HCT116 (cell line): ENCODE measurements around the gene RNF166. TPM values are rescaled to one million over a fixed set of nuclear protein-coding genes. Genes with fewer than 3 reads are reported as not detected.

Source experiments
- ATAC-seq: fragments of 200-7000 bp; cut with Tn5 transposase; 2 replicates; pipeline ENCODE4 v1.9.1; 2020; ENCODE audit warnings: mild to moderate bottlenecking, moderate library complexity
- Bru-seq: library from RNA; stranded (reverse); fragments of 400-500 nt; gene quantifications from one replicate; lab custom pipeline; 2021; lab: Mats Ljungman, UMichigan
- BruChase-seq, 2 experiments: library from RNA; stranded (reverse); fragments of 400-500 nt; gene quantifications; one replicate each; lab custom pipeline; 2021; lab: Mats Ljungman, UMichigan
- BruUV-seq: library from RNA; stranded (reverse); fragments of 400-500 nt; replicated peaks from 2 replicates; lab custom pipeline; 2021; lab: Mats Ljungman, UMichigan
- CTCF ChIA-PET: fragments of 300-600 bp; sonication (Branson Sonifier 250); formaldehyde crosslinking; loops from one replicate; lab custom pipeline; 2021; ENCODE audit warnings: antibody characterized with exemption; lab: Charles Lee
- POLR2A ChIA-PET: fragments of 300-600, 350-600 bp; sonication (Branson Sonifier 250); formaldehyde crosslinking; loops from one replicate; lab custom pipeline; 2021; ENCODE audit warnings: antibody characterized with exemption; lab: Charles Lee
- RAD21 ChIA-PET, 2 experiments: fragments of 300-600 bp; sonication (Branson Sonifier 250); formaldehyde crosslinking; loops; one replicate each; lab custom pipeline; 2023; ENCODE audit warnings: low total read pairs in 2 of 2; ENCODE audit not compliant: uncharacterized antibody in 2 of 2, unreplicated experiment in 2 of 2, low non-redundant PET in 1 of 2; lab: Charles Lee
- DNase-seq: peaks from one replicate; pipeline ENCODE4 v3.0.0-alpha.2; 2010; ENCODE audit warnings: low read depth, low spot score
- H2AFZ ChIP-seq: fragments of 200-600 bp; shearing (Covaris generic), sonication (generic); 2 replicates; pipeline ENCODE4 v1.6.1; 2017; ENCODE audit warnings: low read depth, mixed run types, mixed read lengths, antibody characterized with exemption, low read length; ENCODE audit not compliant: poor library complexity, severe bottlenecking
- H3K27ac ChIP-seq: 2 replicates; pipeline ENCODE4 v1.5.1; 2012; ENCODE audit warnings: low read depth, low read length
- H3K27me3 ChIP-seq: fragments of 200-600 bp; sonication (generic); 2 replicates; pipeline ENCODE4 v1.6.1; 2016; ENCODE audit warnings: mixed run types, low read length, mixed read lengths; ENCODE audit not compliant: insufficient read depth
- H3K36me3 ChIP-seq, 2 experiments: fragments of 200-500 bp in 1 of 2; fragments of 200-600 bp in 1 of 2; sonication (Bioruptor generic) in 1 of 2; sonication (generic) in 1 of 2; 2 replicates each; pipeline versions ENCODE4 v1.5.1 to v1.6.1; 2014 to 2016; ENCODE audit warnings: low read length in 2 of 2, inconsistent platforms in 1 of 2, mixed read lengths in 1 of 2, mixed run types in 1 of 2; ENCODE audit not compliant: insufficient read depth in 2 of 2, control insufficient read depth in 1 of 2
- H3K4me1 ChIP-seq, 2 experiments: fragments of 200-600 bp in 1 of 2; sonication (generic) in 1 of 2; 2 replicates each; pipeline versions ENCODE4 v1.5.1 to v1.6.1; 2012 to 2017; ENCODE audit warnings: low read length in 2 of 2, inconsistent platforms in 1 of 2, mild to moderate bottlenecking in 1 of 2, mixed read lengths in 1 of 2, mixed run types in 1 of 2, moderate library complexity in 1 of 2; ENCODE audit not compliant: insufficient read depth in 2 of 2, control insufficient read depth in 1 of 2
- H3K4me2 ChIP-seq: fragments of 200-600 bp; sonication (generic); 2 replicates; pipeline ENCODE4 v1.6.1; 2017; ENCODE audit warnings: mixed run types, low read length, mixed read lengths
- H3K4me3 ChIP-seq, 2 experiments: fragments of 200-600 bp in 1 of 2; sonication (generic) in 1 of 2; replicated peaks in 1 of 2; 2 replicates each; pipeline ENCODE4 v1.5.1; 2011 to 2016; ENCODE audit warnings: low read length in 2 of 2, control low read depth in 1 of 2, low read depth in 1 of 2, mild to moderate bottlenecking in 1 of 2, mixed read lengths in 1 of 2, mixed run types in 1 of 2
- H3K79me2 ChIP-seq: fragments of 200-600 bp; sonication (generic); 2 replicates; pipeline ENCODE4 v1.6.1; 2017; ENCODE audit warnings: mild to moderate bottlenecking, mixed run types, low read length, moderate library complexity, mixed read lengths; ENCODE audit not compliant: insufficient read depth
- H3K9ac ChIP-seq: fragments of 200-600 bp; sonication (generic); 2 replicates; pipeline ENCODE4 v1.6.1; 2016; ENCODE audit warnings: low read length, mixed read lengths
- H3K9me2 ChIP-seq: fragments of 200-600 bp; sonication (generic), shearing (Covaris generic); 2 replicates; pipeline ENCODE4 v1.6.1; 2017; ENCODE audit warnings: mixed run types, mild to moderate bottlenecking, moderate library complexity; ENCODE audit not compliant: insufficient read depth
- H3K9me3 ChIP-seq, 2 experiments: fragments of 200-500 bp in 1 of 2; fragments of 200-600 bp in 1 of 2; sonication (Bioruptor generic) in 1 of 2; sonication (generic) in 1 of 2; 2 replicates each; pipeline ENCODE4 v1.6.1; 2014 to 2017; ENCODE audit warnings: low read length in 2 of 2, mixed read lengths in 2 of 2, inconsistent platforms in 1 of 2, low read depth in 1 of 2, mild to moderate bottlenecking in 1 of 2, mixed run types in 1 of 2, moderate library complexity in 1 of 2; ENCODE audit not compliant: control insufficient read depth in 1 of 2, insufficient read depth in 1 of 2
- H4K20me1 ChIP-seq: fragments of 200-600 bp; sonication (generic), shearing (Covaris generic); 2 replicates; pipeline ENCODE4 v1.6.1; 2017; ENCODE audit warnings: mixed run types, mild to moderate bottlenecking, moderate library complexity; ENCODE audit not compliant: insufficient read depth
- EGR1 ChIP-seq: IDR thresholded peaks from 2 replicates; pipeline ENCODE4 v1.6.1; 2012; ENCODE audit warnings: low read depth
- ELF1 ChIP-seq: IDR thresholded peaks from 2 replicates; pipeline ENCODE4 v1.6.1; 2012; ENCODE audit warnings: low read depth, borderline replicate concordance
- EZH2 ChIP-seq: fragments of 200-600 bp; sonication (generic); IDR thresholded peaks from 2 replicates; pipeline ENCODE4 v1.6.1; 2017; ENCODE audit warnings: antibody characterized with exemption, mixed run types
- EZH2phosphoT487 ChIP-seq: fragments of 200-600 bp; IDR thresholded peaks from 2 replicates; pipeline ENCODE4 v1.6.1; 2018; ENCODE audit warnings: antibody characterized with exemption, borderline replicate concordance
- FOSL1 ChIP-seq: IDR thresholded peaks from 2 replicates; pipeline ENCODE4 v1.6.1; 2012; ENCODE audit warnings: low read depth
- POLR2A ChIP-seq: IDR thresholded peaks from 2 replicates; pipeline ENCODE4 v1.7.0; 2011; ENCODE audit warnings: borderline replicate concordance; ENCODE audit not compliant: insufficient read depth, insufficient read length; ENCODE audit errors: extremely low read depth
- POLR2AphosphoS5 ChIP-seq: IDR thresholded peaks from 2 replicates; pipeline ENCODE4 v1.6.1; 2011; ENCODE audit warnings: mild to moderate bottlenecking, low read depth, low read length, moderate library complexity
- SIN3A ChIP-seq: IDR thresholded peaks from 2 replicates; pipeline ENCODE4 v1.6.1; 2012; ENCODE audit warnings: low read depth
- SP1 ChIP-seq: IDR thresholded peaks from 2 replicates; pipeline ENCODE4 v1.6.1; 2012; ENCODE audit warnings: low read depth
- YY1 ChIP-seq: IDR thresholded peaks from 2 replicates; pipeline ENCODE4 v1.6.1; 2011; ENCODE audit warnings: low read length, low read depth, moderate library complexity, mild to moderate bottlenecking; ENCODE audit not compliant: insufficient replicate concordance; ENCODE audit errors: extremely low read depth
- ZNF274 ChIP-seq: fragments of 200-500 bp; sonication (Bioruptor generic); IDR thresholded peaks from 2 replicates; pipeline ENCODE4 v1.6.1; 2014; ENCODE audit warnings: mild to moderate bottlenecking, low read depth, low read length, inconsistent platforms
- intact Hi-C: fragments of 100-400 bp; cut with micrococcal nuclease; formaldehyde crosslinking; loops from 2 replicates; pipeline ENCODE4 v1.10.0; 2022
- long read RNA-seq: library from polyadenylated mRNA; unstranded; transcript quantifications from one replicate; pipeline ENCODE4 v2.0.0, GENCODE V29; 2021; ENCODE audit not compliant: unreplicated experiment
- polyA plus RNA-seq: library from polyadenylated mRNA; unstranded; fragments of >200 nt; gene quantifications from 2 replicates; pipeline ENCODE4 v1.2.1, GENCODE V29; 2012; ENCODE audit warnings: missing spikeins
- total RNA-seq: library from RNA; stranded (reverse); gene quantifications from one replicate; pipeline ENCODE4 v1.2.1, GENCODE V29; 2021; ENCODE audit not compliant: unreplicated experiment
- TF ChIP-seq, protein P1 (sequence below): IDR thresholded peaks from 2 replicates; pipeline ENCODE4 v1.6.1; 2012; ENCODE audit warnings: low read depth
- TF ChIP-seq, protein P2 (sequence below), 3 experiments: fragments of 200-600 bp in 1 of 3; sonication (generic) in 1 of 3; IDR thresholded peaks in 2 of 3; conservative IDR thresholded peaks in 1 of 3; 2 replicates each; pipeline ENCODE4 v1.5.1; 2012 to 2017; ENCODE audit warnings: low read depth in 2 of 3, low read length in 2 of 3, antibody characterized with exemption in 1 of 3, borderline replicate concordance in 1 of 3, control low read depth in 1 of 3, mild to moderate bottlenecking in 1 of 3, mixed read lengths in 1 of 3, mixed run types in 1 of 3, moderate library complexity in 1 of 3; ENCODE audit not compliant: insufficient read depth in 1 of 3
- TF ChIP-seq, protein P3 (sequence below): IDR thresholded peaks from 2 replicates; pipeline ENCODE4 v1.6.1; 2011; ENCODE audit warnings: mild to moderate bottlenecking, low read length, moderate library complexity; ENCODE audit not compliant: insufficient replicate concordance; ENCODE audit errors: extremely low read depth
- TF ChIP-seq, protein P4 (sequence below): IDR thresholded peaks from 2 replicates; pipeline ENCODE4 v1.6.1; 2012

RNF166 gene, protein sequence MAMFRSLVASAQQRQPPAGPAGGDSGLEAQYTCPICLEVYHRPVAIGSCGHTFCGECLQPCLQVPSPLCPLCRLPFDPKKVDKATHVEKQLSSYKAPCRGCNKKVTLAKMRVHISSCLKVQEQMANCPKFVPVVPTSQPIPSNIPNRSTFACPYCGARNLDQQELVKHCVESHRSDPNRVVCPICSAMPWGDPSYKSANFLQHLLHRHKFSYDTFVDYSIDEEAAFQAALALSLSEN
- total RNA-seq (39.4 TPM), Bru-seq, nascent RNA (percentile 55 among the genes with signal in this experiment), BruChase-seq, experiment 1, labeled RNA remaining after a 6-hour chase (percentile 80 among the genes with signal in this experiment), BruChase-seq, experiment 2, labeled RNA remaining after a 2-hour chase (percentile 77 among the genes with signal in this experiment)
- polyA plus RNA-seq: 21.5 and 22.1 TPM in 2 replicates
- long read RNA-seq, transcript RNF166-201 (6 exons, 1,883 nt): major isoform, 65 of 113 reads
- long read RNA-seq, partial matches to known transcripts: 12 of 113 reads
- long read RNA-seq, other reads (novel, unspliced or antisense): 35 of 113 reads

DNA sequence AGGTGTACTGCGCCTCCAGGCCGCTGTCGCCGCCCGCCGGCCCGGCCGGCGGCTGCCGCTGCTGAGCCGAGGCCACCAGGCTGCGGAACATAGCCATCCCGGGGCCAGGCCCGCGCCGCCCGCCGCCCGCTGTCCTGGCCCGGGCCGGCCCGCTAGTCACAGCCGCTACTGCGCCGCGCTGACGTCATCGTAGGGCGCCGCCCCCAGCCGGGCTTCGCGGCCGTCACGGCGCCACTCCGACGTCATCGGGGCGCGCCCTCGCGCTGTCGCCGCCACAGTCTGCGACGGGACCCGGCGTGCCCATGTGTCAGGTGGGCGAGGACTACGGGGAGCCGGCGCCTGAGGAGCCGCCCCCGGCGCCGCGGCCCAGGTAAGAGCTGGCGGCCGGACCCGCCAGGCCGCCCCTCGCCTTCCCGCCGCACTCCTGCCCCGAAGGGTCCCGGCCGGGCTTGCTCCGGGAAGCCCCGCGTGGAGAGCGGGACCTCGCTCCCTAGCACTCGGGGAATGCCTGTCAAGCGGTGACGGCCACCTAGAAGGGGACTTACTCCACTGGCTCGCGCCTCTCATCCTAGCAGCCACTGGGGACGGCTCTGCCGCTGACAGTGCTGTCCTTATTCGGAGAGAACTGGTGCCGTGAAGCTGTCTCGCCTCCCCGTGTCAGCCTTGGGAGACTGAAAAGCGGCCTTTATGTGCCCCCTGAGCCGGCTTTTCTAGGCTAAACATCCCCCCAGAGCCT is at the start of gene RNF166, which contains the start of gene CTU2:
RNF166 (minus strand) TSS at position 180 of the 736 bp plus-strand sequence; CDS start at position 97, 83 bp downstream.
CTU2 (plus strand) TSS at position 275 of the 736 bp plus-strand sequence; CDS start at position 303, 28 bp downstream.
- CTCF ChIA-PET: interaction anchor here (1.8 kb wide), 1 partner anchor 31 kb away, joined by 9 read pairs; no protein-coding TSS in a partner anchor
- TF ChIP-seq POLR2AphosphoS5 (peak; percentile 94), SIN3A (peak; percentile 100), FOSL1 (no peak), EZH2phosphoT487 (no peak), POLR2A (peak; percentile 53), ELF1 (no peak), EZH2 (no peak), YY1 (peak; percentile 88), ZNF274 (no peak), SP1 (no peak; the same call in 1 of the 2 replicates), EGR1 (no peak)
- TF ChIP-seq, protein P1, sequence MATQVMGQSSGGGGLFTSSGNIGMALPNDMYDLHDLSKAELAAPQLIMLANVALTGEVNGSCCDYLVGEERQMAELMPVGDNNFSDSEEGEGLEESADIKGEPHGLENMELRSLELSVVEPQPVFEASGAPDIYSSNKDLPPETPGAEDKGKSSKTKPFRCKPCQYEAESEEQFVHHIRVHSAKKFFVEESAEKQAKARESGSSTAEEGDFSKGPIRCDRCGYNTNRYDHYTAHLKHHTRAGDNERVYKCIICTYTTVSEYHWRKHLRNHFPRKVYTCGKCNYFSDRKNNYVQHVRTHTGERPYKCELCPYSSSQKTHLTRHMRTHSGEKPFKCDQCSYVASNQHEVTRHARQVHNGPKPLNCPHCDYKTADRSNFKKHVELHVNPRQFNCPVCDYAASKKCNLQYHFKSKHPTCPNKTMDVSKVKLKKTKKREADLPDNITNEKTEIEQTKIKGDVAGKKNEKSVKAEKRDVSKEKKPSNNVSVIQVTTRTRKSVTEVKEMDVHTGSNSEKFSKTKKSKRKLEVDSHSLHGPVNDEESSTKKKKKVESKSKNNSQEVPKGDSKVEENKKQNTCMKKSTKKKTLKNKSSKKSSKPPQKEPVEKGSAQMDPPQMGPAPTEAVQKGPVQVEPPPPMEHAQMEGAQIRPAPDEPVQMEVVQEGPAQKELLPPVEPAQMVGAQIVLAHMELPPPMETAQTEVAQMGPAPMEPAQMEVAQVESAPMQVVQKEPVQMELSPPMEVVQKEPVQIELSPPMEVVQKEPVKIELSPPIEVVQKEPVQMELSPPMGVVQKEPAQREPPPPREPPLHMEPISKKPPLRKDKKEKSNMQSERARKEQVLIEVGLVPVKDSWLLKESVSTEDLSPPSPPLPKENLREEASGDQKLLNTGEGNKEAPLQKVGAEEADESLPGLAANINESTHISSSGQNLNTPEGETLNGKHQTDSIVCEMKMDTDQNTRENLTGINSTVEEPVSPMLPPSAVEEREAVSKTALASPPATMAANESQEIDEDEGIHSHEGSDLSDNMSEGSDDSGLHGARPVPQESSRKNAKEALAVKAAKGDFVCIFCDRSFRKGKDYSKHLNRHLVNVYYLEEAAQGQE: no peak
- TF ChIP-seq, protein P2, sequence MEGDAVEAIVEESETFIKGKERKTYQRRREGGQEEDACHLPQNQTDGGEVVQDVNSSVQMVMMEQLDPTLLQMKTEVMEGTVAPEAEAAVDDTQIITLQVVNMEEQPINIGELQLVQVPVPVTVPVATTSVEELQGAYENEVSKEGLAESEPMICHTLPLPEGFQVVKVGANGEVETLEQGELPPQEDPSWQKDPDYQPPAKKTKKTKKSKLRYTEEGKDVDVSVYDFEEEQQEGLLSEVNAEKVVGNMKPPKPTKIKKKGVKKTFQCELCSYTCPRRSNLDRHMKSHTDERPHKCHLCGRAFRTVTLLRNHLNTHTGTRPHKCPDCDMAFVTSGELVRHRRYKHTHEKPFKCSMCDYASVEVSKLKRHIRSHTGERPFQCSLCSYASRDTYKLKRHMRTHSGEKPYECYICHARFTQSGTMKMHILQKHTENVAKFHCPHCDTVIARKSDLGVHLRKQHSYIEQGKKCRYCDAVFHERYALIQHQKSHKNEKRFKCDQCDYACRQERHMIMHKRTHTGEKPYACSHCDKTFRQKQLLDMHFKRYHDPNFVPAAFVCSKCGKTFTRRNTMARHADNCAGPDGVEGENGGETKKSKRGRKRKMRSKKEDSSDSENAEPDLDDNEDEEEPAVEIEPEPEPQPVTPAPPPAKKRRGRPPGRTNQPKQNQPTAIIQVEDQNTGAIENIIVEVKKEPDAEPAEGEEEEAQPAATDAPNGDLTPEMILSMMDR (IDR thresholded peaks at IDR 0.05 in 2 of 3, conservative IDR thresholded peaks at IDR 0.05 in 1 of 3; ENCODE audit: borderline replicate concordance in 1 of 3, insufficient read depth in 1 of 3, low read depth in 2 of 3, low read length in 2 of 3): no peak
- TF ChIP-seq, protein P3, sequence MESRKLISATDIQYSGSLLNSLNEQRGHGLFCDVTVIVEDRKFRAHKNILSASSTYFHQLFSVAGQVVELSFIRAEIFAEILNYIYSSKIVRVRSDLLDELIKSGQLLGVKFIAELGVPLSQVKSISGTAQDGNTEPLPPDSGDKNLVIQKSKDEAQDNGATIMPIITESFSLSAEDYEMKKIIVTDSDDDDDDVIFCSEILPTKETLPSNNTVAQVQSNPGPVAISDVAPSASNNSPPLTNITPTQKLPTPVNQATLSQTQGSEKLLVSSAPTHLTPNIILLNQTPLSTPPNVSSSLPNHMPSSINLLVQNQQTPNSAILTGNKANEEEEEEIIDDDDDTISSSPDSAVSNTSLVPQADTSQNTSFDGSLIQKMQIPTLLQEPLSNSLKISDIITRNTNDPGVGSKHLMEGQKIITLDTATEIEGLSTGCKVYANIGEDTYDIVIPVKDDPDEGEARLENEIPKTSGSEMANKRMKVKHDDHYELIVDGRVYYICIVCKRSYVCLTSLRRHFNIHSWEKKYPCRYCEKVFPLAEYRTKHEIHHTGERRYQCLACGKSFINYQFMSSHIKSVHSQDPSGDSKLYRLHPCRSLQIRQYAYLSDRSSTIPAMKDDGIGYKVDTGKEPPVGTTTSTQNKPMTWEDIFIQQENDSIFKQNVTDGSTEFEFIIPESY: peak; percentile 61
- TF ChIP-seq, protein P4, sequence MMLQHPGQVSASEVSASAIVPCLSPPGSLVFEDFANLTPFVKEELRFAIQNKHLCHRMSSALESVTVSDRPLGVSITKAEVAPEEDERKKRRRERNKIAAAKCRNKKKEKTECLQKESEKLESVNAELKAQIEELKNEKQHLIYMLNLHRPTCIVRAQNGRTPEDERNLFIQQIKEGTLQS: no peak

More for the DNA sequence above, at the start of gene RNF166, which contains the start of gene CTU2:
- no peaks in the 10 kb centered on the region for H4K20me1 ChIP-seq
- peak within 1 kb of the TSS; percentile 76 for H3K9ac ChIP-seq
- H2AFZ ChIP-seq: no peak within 1 kb of the TSS
- H3K27me3 ChIP-seq: no peaks in the 10 kb centered on the region
- ChIA-PET RAD21 (no interaction called here), POLR2A (no interaction called here)
- H3K27ac ChIP-seq: peak within 1 kb of the TSS; percentile 73
- peaks cover 17 to 19% of the 10 kb centered on the region in 2 experiments for H3K4me1 ChIP-seq
- BruUV-seq: no TSS peak
- intact Hi-C loops: no loop called here
- 0 out of 4 replicates have a peak, but pooled peaks cover 2 to 5% of the 10 kb centered on the region in 2 experiments for H3K36me3 ChIP-seq
- H3K79me2 ChIP-seq: peaks cover 54% of the 10 kb centered on the region
- no peaks in the 10 kb centered on the region for H3K9me3 ChIP-seq
- peak within 1 kb of the TSS; percentile 84 for H3K4me2 ChIP-seq
- H3K4me3 ChIP-seq: peak within 1 kb of the TSS; percentile 85 to 100
- ATAC-seq: peak; percentile 84
- peak; percentile 83 for DNase-seq
- H3K9me2 ChIP-seq: no peaks in the 10 kb centered on the region
